CD4-positive, alpha-beta memory T cell (primary cell): ENCODE data around the gene INSM1. TPM values are rescaled to one million over a fixed set of nuclear protein-coding genes. Genes with fewer than 3 reads are reported as not detected.

Source experiments
- CTCF ChIA-PET: fragments of 350-600 bp; sonication (Branson Sonifier 250); formaldehyde crosslinking; loops from one replicate; lab custom pipeline; 2021; ENCODE audit warnings: inconsistent platforms; ENCODE audit not compliant: partially characterized antibody; lab: Charles Lee
- POLR2A ChIA-PET: fragments of 350-600 bp; sonication (Branson Sonifier 250); formaldehyde crosslinking; loops from one replicate; lab custom pipeline; 2021; ENCODE audit not compliant: partially characterized antibody; lab: Charles Lee
- DNase-seq, 5 donors: peaks; one replicate each; pipeline versions ENCODE4 v3.0.0 to v3.0.0-alpha.2; 2020 to 2022; ENCODE audit warnings: mixed read lengths in 1 of 5
- H3K27ac ChIP-seq: one replicate; pipeline ENCODE4 v1.7.0; 2013; ENCODE audit warnings: low read depth, low read length
- H3K27me3 ChIP-seq: 2 replicates; pipeline ENCODE4 v1.7.0; 2013; ENCODE audit warnings: mild to moderate bottlenecking, low read length, moderate library complexity; ENCODE audit not compliant: insufficient read depth
- H3K36me3 ChIP-seq: 2 replicates; pipeline ENCODE4 v1.7.0; 2013; ENCODE audit warnings: mild to moderate bottlenecking, low read length, moderate library complexity; ENCODE audit not compliant: insufficient read depth
- H3K4me1 ChIP-seq: 2 replicates; pipeline ENCODE4 v1.7.0; 2013; ENCODE audit warnings: mild to moderate bottlenecking, low read length, moderate library complexity; ENCODE audit not compliant: insufficient read depth
- H3K4me3 ChIP-seq, 2 donors: one replicate each; pipeline ENCODE4 v1.7.0; 2013; ENCODE audit warnings: low read length in 2 of 2, mild to moderate bottlenecking in 1 of 2
- H3K9me3 ChIP-seq, 2 donors: one replicate each; pipeline ENCODE4 v1.7.0; 2013; ENCODE audit warnings: low read length in 2 of 2, control low read depth in 1 of 2; ENCODE audit not compliant: control insufficient read depth in 1 of 2
- H3K27ac Mint-ChIP-seq, 7 donors: one replicate each; pipeline ENCODE4 v1.8.0; 2020 to 2021; ENCODE audit warnings: mixed read lengths in 7 of 7, mild to moderate bottlenecking in 6 of 7, inconsistent platforms in 3 of 7, moderate library complexity in 3 of 7
- H3K27me3 Mint-ChIP-seq, 2 donors: one replicate each; pipeline ENCODE4 v1.8.0; 2020 to 2021; ENCODE audit warnings: mixed read lengths in 2 of 2
- H3K36me3 Mint-ChIP-seq, 2 donors: one replicate each; pipeline ENCODE4 v1.8.0; 2020 to 2021; ENCODE audit warnings: mixed read lengths in 2 of 2, inconsistent platforms in 1 of 2, mild to moderate bottlenecking in 1 of 2
- H3K4me1 Mint-ChIP-seq, 4 donors: one replicate each; pipeline ENCODE4 v1.8.0; 2020 to 2021; ENCODE audit warnings: mixed read lengths in 4 of 4, mild to moderate bottlenecking in 1 of 4
- H3K4me3 Mint-ChIP-seq, 8 donors: one replicate each; pipeline ENCODE4 v1.8.0; 2020 to 2021; ENCODE audit warnings: mixed read lengths in 8 of 8, mild to moderate bottlenecking in 7 of 8, moderate library complexity in 6 of 8, inconsistent platforms in 3 of 8
- H3K9me3 Mint-ChIP-seq, 8 donors: one replicate each; pipeline ENCODE4 v1.8.0; 2020 to 2021; ENCODE audit warnings: mixed read lengths in 8 of 8, mild to moderate bottlenecking in 5 of 8, inconsistent platforms in 3 of 8, moderate library complexity in 1 of 8
- intact Hi-C: fragments of 100-400 bp; cut with micrococcal nuclease; formaldehyde crosslinking; loops from one replicate; pipeline ENCODE4 v1.15.1; 2023
- polyA plus RNA-seq, 2 donors: library from polyadenylated mRNA; unstranded; fragments of 300-500 nt; fragmentation: Illumina TruSeq; gene quantifications; one replicate each; pipeline ENCODE4 v1.2.3, GENCODE V29; 2021
- total RNA-seq, 2 experiments: library from RNA; stranded (reverse); gene quantifications; one replicate each; pipeline ENCODE4 v1.2.3, GENCODE V29; 2021

Gene INSM1
- total and polyA plus RNA-seq, 4 experiments from 2014 or later, result not detected

DNA sequence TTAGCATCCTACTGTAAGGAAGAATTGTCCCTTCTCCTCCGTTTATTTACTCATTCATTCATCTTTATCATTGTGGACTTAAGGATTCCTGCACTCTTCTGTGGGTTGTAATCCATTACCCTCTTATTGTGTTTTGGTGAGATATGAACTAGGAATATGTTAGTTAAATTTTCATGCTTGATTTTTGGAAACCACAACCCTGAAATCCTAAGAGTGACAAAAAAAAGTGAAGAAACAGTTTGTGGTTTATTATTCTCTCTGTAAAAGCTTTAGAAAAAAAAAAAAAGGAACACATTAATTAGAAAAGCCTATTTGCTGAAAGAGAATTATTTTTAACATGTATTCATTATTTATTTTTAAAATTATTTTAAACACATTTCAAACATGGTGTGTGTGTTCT is 36.7 kb upstream of the INSM1 start:
- Histone ChIP-seq H3K36me3 (no peaks in the 10 kb centered on the region), H3K4me1 (no peaks in the 10 kb centered on the region), H3K9me3 (no peaks in the 10 kb centered on the region), H3K27ac (no peak overlapping the region), H3K27me3 (no peaks in the 10 kb centered on the region), H3K4me3 (no peak overlapping the region)
- Mint-ChIP-seq H3K9me3 (peaks cover 0 to 8% (median 1%) of the 10 kb centered on the region in 8 donors), H3K27ac (no peak overlapping the region), H3K4me1 (no peaks in the 10 kb centered on the region), H3K27me3 (peaks cover 10 to 11% of the 10 kb centered on the region in 2 donors), H3K4me3 (no peak overlapping the region), H3K36me3 (no peaks in the 10 kb centered on the region)
- ChIA-PET POLR2A (no interaction called here), CTCF (no interaction called here)
- intact Hi-C loops, result no loop called here
- DNase-seq, result no peak

DNA sequence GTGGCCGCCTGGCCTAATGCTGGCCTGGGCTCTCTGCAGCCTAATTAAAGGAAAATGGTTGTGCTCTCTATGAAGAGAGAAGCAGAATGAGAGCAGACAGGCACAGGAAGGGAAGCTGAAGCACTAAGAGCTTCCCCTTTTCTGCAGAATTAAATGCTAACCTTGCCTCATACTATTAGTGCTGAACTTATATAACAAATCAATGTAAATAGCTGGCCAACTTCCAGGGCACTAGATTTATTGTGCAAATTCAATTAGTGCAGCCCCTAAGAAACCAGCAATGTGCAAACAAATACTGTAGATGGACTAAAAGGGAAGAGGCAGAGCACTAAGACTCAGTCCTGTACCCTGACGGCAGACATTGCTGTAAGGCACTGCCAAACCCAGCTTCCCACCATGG is 36.1 kb upstream of the INSM1 start:
- H3K4me3 Mint-ChIP-seq, result no peak overlapping the region
- H3K36me3 Mint-ChIP-seq, result no peaks in the 10 kb centered on the region
- no peak for DNase-seq
- H3K27ac ChIP-seq, result no peak overlapping the region
- no peak overlapping the region for H3K27ac Mint-ChIP-seq
- ChIA-PET POLR2A (no interaction called here), CTCF (no interaction called here)
- peaks cover 8 to 11% of the 10 kb centered on the region in 2 donors for H3K27me3 Mint-ChIP-seq
- no peaks in the 10 kb centered on the region for H3K27me3 ChIP-seq
- intact Hi-C loops, result no loop called here
- no peaks in the 10 kb centered on the region for H3K4me1 ChIP-seq
- no peaks in the 10 kb centered on the region for H3K36me3 ChIP-seq
- peaks cover 0 to 8% (median 1%) of the 10 kb centered on the region in 8 donors for H3K9me3 Mint-ChIP-seq
- no peaks in the 10 kb centered on the region for H3K9me3 ChIP-seq
- H3K4me1 Mint-ChIP-seq, result no peaks in the 10 kb centered on the region
- H3K4me3 ChIP-seq, result no peak overlapping the region

- CTCF ChIA-PET, result no interaction called here
- no peak overlapping the region for H3K27ac ChIP-seq
- intact Hi-C loops, result no loop called here
- no peaks in the 10 kb centered on the region for H3K36me3 ChIP-seq
- Mint-ChIP-seq H3K27ac (no peak overlapping the region), H3K4me3 (no peak overlapping the region), H3K9me3 (peaks cover 0 to 8% (median 1%) of the 10 kb centered on the region in 8 donors), H3K36me3 (no peaks in the 10 kb centered on the region), H3K4me1 (no peaks in the 10 kb centered on the region), H3K27me3 (peaks cover 6 to 11% of the 10 kb centered on the region in 2 donors)
- no peak overlapping the region for H3K4me3 ChIP-seq
- DNase-seq, result no peak
- H3K4me1 ChIP-seq, result no peaks in the 10 kb centered on the region
- H3K9me3 ChIP-seq, result no peaks in the 10 kb centered on the region
- no peaks in the 10 kb centered on the region for H3K27me3 ChIP-seq
- POLR2A ChIA-PET, result no interaction called here
Observed at GRCh38 chr20:20333866-20334265, 34.0 kb upstream of the INSM1 start.

- H3K4me3 ChIP-seq, result no peak overlapping the region
- H3K27me3 ChIP-seq, result no peaks in the 10 kb centered on the region
- no peaks in the 10 kb centered on the region for H3K36me3 ChIP-seq
- POLR2A ChIA-PET, result no interaction called here
- H3K4me1 ChIP-seq, result no peaks in the 10 kb centered on the region
- no peak overlapping the region for H3K27ac ChIP-seq
- H3K27me3 Mint-ChIP-seq, result peaks cover 6 to 8% of the 10 kb centered on the region in 2 donors
- CTCF ChIA-PET, result no interaction called here
- intact Hi-C loops, result no loop called here
- no peak for DNase-seq
- H3K9me3 Mint-ChIP-seq, result peaks cover 0 to 8% (median 1%) of the 10 kb centered on the region in 8 donors
- H3K9me3 ChIP-seq, result no peaks in the 10 kb centered on the region
- H3K4me1 Mint-ChIP-seq, result no peaks in the 10 kb centered on the region
- no peaks in the 10 kb centered on the region for H3K36me3 Mint-ChIP-seq
- H3K4me3 Mint-ChIP-seq, result no peak overlapping the region
- no peak overlapping the region for H3K27ac Mint-ChIP-seq
Observed at GRCh38 chr20:20334489-20334888, 33.4 kb upstream of the INSM1 start.

DNA sequence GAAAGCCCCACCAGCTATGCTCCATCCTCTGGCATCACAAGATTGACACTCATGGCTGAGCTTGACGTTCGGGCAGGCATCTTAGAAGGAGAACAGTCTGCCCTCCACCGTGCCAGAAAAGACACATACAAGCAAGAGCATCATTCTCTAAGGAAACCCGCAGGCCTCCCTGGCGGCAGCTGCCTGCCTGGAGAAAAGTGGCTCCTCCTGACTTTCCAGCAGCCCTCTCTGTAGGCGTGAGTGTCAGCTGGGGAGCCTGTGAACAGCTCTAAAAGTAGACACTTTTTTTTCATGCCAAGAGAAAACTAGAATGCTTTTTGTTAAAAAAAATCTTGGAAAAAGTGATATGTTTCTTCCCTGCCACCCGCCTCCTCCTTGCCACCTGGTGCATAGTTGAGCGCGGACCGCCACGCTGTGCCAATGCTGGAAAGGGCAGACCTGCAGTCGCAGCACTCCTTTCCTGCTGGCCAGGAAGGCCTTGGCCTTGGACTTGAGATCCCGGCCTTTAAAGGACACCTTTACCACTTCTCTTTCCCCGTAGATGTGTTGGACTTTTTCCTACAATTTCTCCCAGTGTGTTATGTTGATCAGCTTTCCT is 29.7 kb upstream of the INSM1 start:
- DNase-seq, result no peak
- Histone ChIP-seq H3K4me3 (no peak overlapping the region), H3K27me3 (no peaks in the 10 kb centered on the region), H3K36me3 (no peaks in the 10 kb centered on the region), H3K9me3 (no peaks in the 10 kb centered on the region), H3K4me1 (no peaks in the 10 kb centered on the region), H3K27ac (no peak overlapping the region)
- Mint-ChIP-seq H3K4me3 (no peak overlapping the region), H3K36me3 (no peaks in the 10 kb centered on the region), H3K27ac (no peak overlapping the region), H3K27me3 (peaks cover 2 to 7% of the 10 kb centered on the region in 2 donors), H3K9me3 (peaks cover 0 to 8% (median 1%) of the 10 kb centered on the region in 8 donors), H3K4me1 (no peaks in the 10 kb centered on the region)
- ChIA-PET CTCF (no interaction called here), POLR2A (no interaction called here)
- intact Hi-C loops, result no loop called here

DNA sequence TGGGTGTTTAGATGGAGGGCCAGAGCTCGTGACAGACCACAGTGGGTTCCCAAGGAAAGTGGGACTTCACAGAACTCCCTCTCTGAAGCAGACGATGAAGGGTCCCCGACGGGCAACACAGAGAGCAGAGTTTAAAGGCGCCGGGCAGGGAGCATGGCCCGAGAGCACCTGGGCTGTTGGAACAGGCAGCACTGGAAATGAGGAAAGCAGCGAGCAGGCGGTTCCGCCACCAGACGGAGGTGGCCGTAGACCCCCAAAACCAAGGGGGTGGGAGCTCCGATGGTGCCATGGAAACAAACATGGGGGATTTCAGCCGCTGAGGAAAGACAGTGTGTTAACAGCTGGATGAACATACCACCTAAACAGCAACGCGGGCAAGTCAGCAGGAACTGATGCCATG is 27.5 kb upstream of the INSM1 start:
- H3K9me3 ChIP-seq, result no peaks in the 10 kb centered on the region
- H3K36me3 ChIP-seq, result no peaks in the 10 kb centered on the region
- no peaks in the 10 kb centered on the region for H3K4me1 ChIP-seq
- no peaks in the 10 kb centered on the region for H3K27me3 ChIP-seq
- H3K9me3 Mint-ChIP-seq, result peaks cover 0 to 10% (median 2%) of the 10 kb centered on the region in 8 donors
- DNase-seq, result no peak
- CTCF ChIA-PET, result no interaction called here
- POLR2A ChIA-PET, result no interaction called here
- no peak overlapping the region for H3K27ac ChIP-seq
- no peak overlapping the region for H3K4me3 Mint-ChIP-seq
- intact Hi-C loops, result no loop called here
- H3K4me3 ChIP-seq, result no peak overlapping the region
- no peaks in the 10 kb centered on the region for H3K36me3 Mint-ChIP-seq
- no peaks in the 10 kb centered on the region for H3K4me1 Mint-ChIP-seq
- no peak overlapping the region for H3K27ac Mint-ChIP-seq
- H3K27me3 Mint-ChIP-seq, result peaks cover 3 to 4% of the 10 kb centered on the region in 2 donors

DNA sequence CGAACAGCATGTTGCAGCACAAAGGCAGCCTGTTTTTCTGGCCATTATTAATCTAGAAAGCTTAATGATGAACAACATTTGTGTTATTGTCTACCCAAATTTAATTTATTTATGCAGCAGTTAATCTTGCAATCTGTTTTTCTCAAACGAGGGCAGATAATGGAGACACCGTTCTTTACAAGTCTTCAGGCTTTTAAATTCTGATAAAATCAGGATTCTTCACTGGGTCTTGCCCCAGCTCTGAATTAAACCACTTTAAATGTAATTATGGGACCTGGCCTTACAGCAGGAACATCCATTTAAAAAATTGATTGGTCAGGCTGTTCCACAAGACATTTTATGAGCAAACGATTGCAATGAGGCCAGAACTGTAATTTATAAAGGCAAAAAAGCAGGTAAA is 26.5 kb upstream of the INSM1 start:
- POLR2A ChIA-PET, result no interaction called here

More for the DNA sequence above, 26.5 kb upstream of the INSM1 start:
- CTCF ChIA-PET, result no interaction called here
- H3K27ac ChIP-seq, result no peak overlapping the region
- no peaks in the 10 kb centered on the region for H3K4me1 Mint-ChIP-seq
- H3K4me3 Mint-ChIP-seq, result no peak overlapping the region
- no peaks in the 10 kb centered on the region for H3K9me3 ChIP-seq
- no peak overlapping the region for H3K4me3 ChIP-seq
- no peak overlapping the region for H3K27ac Mint-ChIP-seq
- H3K9me3 Mint-ChIP-seq, result peaks cover 0 to 4% (median 0%) of the 10 kb centered on the region in 8 donors
- no peaks in the 10 kb centered on the region for H3K36me3 ChIP-seq
- H3K4me1 ChIP-seq, result no peaks in the 10 kb centered on the region
- H3K27me3 Mint-ChIP-seq, result peaks cover 2 to 3% of the 10 kb centered on the region in 2 donors
- intact Hi-C loops, result no loop called here
- H3K27me3 ChIP-seq, result no peaks in the 10 kb centered on the region
- no peak for DNase-seq
- no peaks in the 10 kb centered on the region for H3K36me3 Mint-ChIP-seq
